GM21576 (cell line): Measurements from ENCODE around the gene SQSTM1.

Experiments
- ATAC-seq: cut with Tn5 transposase; IDR thresholded peaks from one replicate; pipeline ENCODE4 v1.9.1; 2021; ENCODE audit warnings: mild to moderate bottlenecking, moderate library complexity; ENCODE audit not compliant: unreplicated experiment

SQSTM1 gene

GRCh38 chr5:179794575-179794974 lies 26.1 kb upstream of the SQSTM1 start:
- no peak for ATAC-seq

GRCh38 chr5:179795049-179795862 lies 25.4 kb upstream of the SQSTM1 start:
- ATAC-seq, result no peak

GRCh38 chr5:179795863-179796833 lies 24.6 kb upstream of the SQSTM1 start:
- peak; percentile 76 for ATAC-seq

GRCh38 chr5:179796877-179797608 lies 23.7 kb upstream of the SQSTM1 start:
- no peak for ATAC-seq

GRCh38 chr5:179797741-179798140 lies 23.0 kb upstream of the SQSTM1 start:
- no peak for ATAC-seq

- no peak for ATAC-seq
Observed at GRCh38 chr5:179798144-179798770, 22.4 kb upstream of the SQSTM1 start.

GRCh38 chr5:179798771-179799643 lies 21.7 kb upstream of the SQSTM1 start:
- no peak for ATAC-seq

- no peak for ATAC-seq
Observed at GRCh38 chr5:179799644-179799973, 21.1 kb upstream of the SQSTM1 start.

GRCh38 chr5:179800071-179800695 lies 20.5 kb upstream of the SQSTM1 start:
- ATAC-seq, result no peak

- ATAC-seq, result no peak
Observed at GRCh38 chr5:179800696-179801201, 20.0 kb upstream of the SQSTM1 start.

- peak; percentile 33 for ATAC-seq
Observed at GRCh38 chr5:179801304-179802206, 19.1 kb upstream of the SQSTM1 start.

- ATAC-seq, result no peak
Observed at GRCh38 chr5:179802207-179802883, 18.4 kb upstream of the SQSTM1 start.

- no peak for ATAC-seq
Observed at GRCh38 chr5:179802950-179803562, 17.6 kb upstream of the SQSTM1 start.

GRCh38 chr5:179803651-179804554 lies 16.8 kb upstream of the SQSTM1 start:
- ATAC-seq, result no peak

- no peak for ATAC-seq
Observed at GRCh38 chr5:179804555-179804947, 16.2 kb upstream of the SQSTM1 start.

- no peak for ATAC-seq
Observed at GRCh38 chr5:179805070-179805528, 15.6 kb upstream of the SQSTM1 start.
